Loucy (cell line): ENCODE results near the gene IGSF3.

Experiments used
- H2AFZ ChIP-seq: fragments of 200-600 bp; sonication (generic); 2 replicates; pipeline ENCODE4 v1.6.0; 2016; ENCODE audit warnings: antibody characterized with exemption, mild to moderate bottlenecking, low read length, moderate library complexity
- H3F3A ChIP-seq: fragments of 200-600 bp; 2 replicates; pipeline ENCODE4 v1.6.0; 2016; ENCODE audit warnings: antibody characterized with exemption, low read depth, mild to moderate bottlenecking
- H3K27me3 ChIP-seq: fragments of 200-600 bp; sonication (generic); 2 replicates; pipeline ENCODE4 v1.6.1; 2014; ENCODE audit warnings: low read length, mild to moderate bottlenecking; ENCODE audit not compliant: insufficient read depth, poor library complexity, severe bottlenecking
- H3K36me3 ChIP-seq: fragments of 200-600 bp; sonication (generic); 2 replicates; pipeline ENCODE4 v1.6.1; 2016; ENCODE audit warnings: low read length; ENCODE audit not compliant: insufficient read depth
- H3K4me1 ChIP-seq: fragments of 200-600 bp; sonication (generic); 2 replicates; pipeline ENCODE4 v1.5.1; 2014; ENCODE audit warnings: low read length, mild to moderate bottlenecking; ENCODE audit not compliant: insufficient read depth, poor library complexity, severe bottlenecking
- H3K4me2 ChIP-seq: fragments of 200-600 bp; sonication (generic); 2 replicates; pipeline ENCODE4 v1.6.0; 2014; ENCODE audit warnings: antibody characterized with exemption, low read length, low read depth, mild to moderate bottlenecking; ENCODE audit not compliant: poor library complexity, severe bottlenecking
- H3K4me3 ChIP-seq: fragments of 200-600 bp; sonication (generic); 2 replicates; pipeline ENCODE4 v1.5.1; 2014; ENCODE audit warnings: low read length, mild to moderate bottlenecking, mixed read lengths; ENCODE audit not compliant: poor library complexity, severe bottlenecking
- H3K79me2 ChIP-seq: fragments of 200-600 bp; sonication (generic); 2 replicates; pipeline ENCODE4 v1.6.1; 2014; ENCODE audit warnings: low read length; ENCODE audit not compliant: insufficient read depth
- H3K9ac ChIP-seq: fragments of 200-600 bp; sonication (generic); 2 replicates; pipeline ENCODE4 v1.6.0; 2014; ENCODE audit warnings: mild to moderate bottlenecking, low read depth, low read length, moderate library complexity; ENCODE audit not compliant: poor library complexity, severe bottlenecking
- H3K9me2 ChIP-seq: fragments of 200-600 bp; sonication (generic); replicated peaks from 2 replicates; pipeline ENCODE4 v1.6.1; 2016; ENCODE audit warnings: low read depth, low read length, mixed read lengths
- H3K9me3 ChIP-seq: fragments of 200-600 bp; sonication (generic); 2 replicates; pipeline ENCODE4 v1.6.1; 2014; ENCODE audit warnings: mild to moderate bottlenecking, antibody characterized with exemption, low read length, low read depth; ENCODE audit not compliant: insufficient read depth
- H4K20me1 ChIP-seq: fragments of 200-600 bp; sonication (generic); 2 replicates; pipeline ENCODE4 v1.6.0; 2014; ENCODE audit warnings: antibody characterized with exemption, low read length, mild to moderate bottlenecking; ENCODE audit not compliant: insufficient read depth, poor library complexity, severe bottlenecking
- CTCF ChIP-seq: fragments of 200-600 bp; sonication (generic); conservative IDR thresholded peaks from 2 replicates; pipeline ENCODE4 v1.5.1; 2014; ENCODE audit warnings: mild to moderate bottlenecking, antibody characterized with exemption, low read length
- EZH2phosphoT487 ChIP-seq: fragments of 200-600 bp; IDR thresholded peaks from 2 replicates; pipeline ENCODE4 v1.6.1; 2018; ENCODE audit warnings: antibody characterized with exemption, mild to moderate bottlenecking, moderate library complexity, borderline replicate concordance

The IGSF3 gene

GRCh38 chr1:116686175-116686574, 18.6 kb upstream of the IGSF3 start:
- Histone ChIP-seq H3K4me3 (no peak overlapping the region), H3K27me3 (no peaks in the 10 kb centered on the region), H2AFZ (no peak overlapping the region), H3K4me2 (no peak overlapping the region), H4K20me1 (no peaks in the 10 kb centered on the region), H3K79me2 (no peaks in the 10 kb centered on the region), H3F3A (no peaks in the 10 kb centered on the region), H3K4me1 (no peaks in the 10 kb centered on the region), H3K9me3 (no peaks in the 10 kb centered on the region), H3K9me2 (no peaks in the 10 kb centered on the region), H3K9ac (no peak overlapping the region), H3K36me3 (no peaks in the 10 kb centered on the region)
- no peak for TF ChIP-seq EZH2phosphoT487
- TF ChIP-seq CTCF: no peak

- no peaks in the 10 kb centered on the region for H4K20me1 ChIP-seq
- H3K9me3 ChIP-seq: no peaks in the 10 kb centered on the region
- no peaks in the 10 kb centered on the region for H3K36me3 ChIP-seq
- TF ChIP-seq CTCF (no peak), EZH2phosphoT487 (no peak)
- H3K79me2 ChIP-seq: no peaks in the 10 kb centered on the region
- no peak overlapping the region for H3K4me2 ChIP-seq
- H3K4me1 ChIP-seq: no peaks in the 10 kb centered on the region
- no peak overlapping the region for H2AFZ ChIP-seq
- H3F3A ChIP-seq: no peaks in the 10 kb centered on the region
- H3K4me3 ChIP-seq: no peak overlapping the region
- H3K9me2 ChIP-seq: no peaks in the 10 kb centered on the region
- no peaks in the 10 kb centered on the region for H3K27me3 ChIP-seq
- H3K9ac ChIP-seq: no peak overlapping the region
These were observed 17.0 kb upstream of the IGSF3 start for GRCh38 chr1:116684575-116684974.

GRCh38 chr1:116682641-116683221, 15.2 kb upstream of the IGSF3 start:
- Histone ChIP-seq H4K20me1 (no peaks in the 10 kb centered on the region), H2AFZ (peak overlapping the region; percentile 27), H3K4me1 (no peaks in the 10 kb centered on the region)

More at GRCh38 chr1:116682641-116683221, 15.2 kb upstream of the IGSF3 start:
- Histone ChIP-seq H3F3A (no peaks in the 10 kb centered on the region), H3K27me3 (no peaks in the 10 kb centered on the region), H3K4me3 (no peak overlapping the region), H3K4me2 (no peak overlapping the region), H3K36me3 (no peaks in the 10 kb centered on the region), H3K9ac (no peak overlapping the region), H3K79me2 (no peaks in the 10 kb centered on the region), H3K9me2 (no peaks in the 10 kb centered on the region), H3K9me3 (no peaks in the 10 kb centered on the region)
- TF ChIP-seq CTCF: no peak
- no peak for TF ChIP-seq EZH2phosphoT487
